Osteocyte (in vitro differentiated cells): ENCODE results near the gene PLPPR4. TPM values are rescaled to one million over a fixed set of nuclear protein-coding genes. Genes with fewer than 3 reads are reported as not detected.

ENCODE experiments used
- DNase-seq: peaks from one replicate; pipeline ENCODE4 v3.0.0; 2021; ENCODE audit warnings: mixed read lengths; ENCODE audit not compliant: unreplicated experiment; ENCODE audit errors: extremely low spot score
- H3K27ac Mint-ChIP-seq: one replicate; pipeline ENCODE4 v1.8.0; 2021; ENCODE audit warnings: mild to moderate bottlenecking, mixed read lengths; ENCODE audit not compliant: unreplicated experiment
- H3K27me3 Mint-ChIP-seq: one replicate; pipeline ENCODE4 v1.8.0; 2021; ENCODE audit warnings: mixed read lengths; ENCODE audit not compliant: unreplicated experiment
- H3K36me3 Mint-ChIP-seq: one replicate; pipeline ENCODE4 v1.8.0; 2021; ENCODE audit warnings: mixed read lengths; ENCODE audit not compliant: unreplicated experiment
- H3K4me1 Mint-ChIP-seq: one replicate; pipeline ENCODE4 v1.8.0; 2021; ENCODE audit warnings: mixed read lengths; ENCODE audit not compliant: unreplicated experiment
- H3K4me3 Mint-ChIP-seq: one replicate; pipeline ENCODE4 v1.8.0; 2021; ENCODE audit warnings: mild to moderate bottlenecking, moderate library complexity, mixed read lengths; ENCODE audit not compliant: unreplicated experiment
- H3K9me3 Mint-ChIP-seq: one replicate; pipeline ENCODE4 v1.8.0; 2021; ENCODE audit warnings: mixed read lengths; ENCODE audit not compliant: unreplicated experiment
- total RNA-seq: library from RNA; stranded (reverse); gene quantifications from 2 replicates; pipeline ENCODE4 v1.2.1, GENCODE V29; 2021
- TF ChIP-seq, protein P1 (sequence below): fragments of 200-600 bp; sonication (generic); IDR thresholded peaks from 2 replicates; pipeline ENCODE4 v1.5.0; 2021; ENCODE audit warnings: antibody characterized with exemption, mild to moderate bottlenecking, moderate library complexity

The PLPPR4 gene
- total RNA-seq, 1 donor from 2014 or later: 5.2 TPM

DNA sequence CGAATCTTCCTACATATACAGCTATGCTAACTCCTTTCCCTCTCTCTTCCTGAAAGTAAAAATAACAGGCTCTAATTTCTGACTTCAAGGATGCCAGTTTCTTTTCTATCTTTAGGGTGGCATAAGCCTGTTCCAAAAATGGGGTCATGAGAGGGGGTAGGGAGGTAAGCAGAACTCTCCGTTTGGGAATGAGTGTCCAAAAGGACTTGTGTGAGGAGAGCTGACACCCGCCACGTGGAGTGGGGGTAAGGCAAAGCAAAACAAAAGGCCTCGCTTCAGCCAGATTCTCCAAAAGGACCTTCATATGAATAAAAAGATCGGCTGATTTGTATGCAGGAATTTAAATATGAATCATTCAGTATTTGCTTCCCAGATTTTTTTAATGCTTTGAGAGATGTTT, 28.6 kb downstream of the PLPPR4 start:
- H3K27ac Mint-ChIP-seq: peak overlapping the region; percentile 77
- H3K36me3 Mint-ChIP-seq: no peaks in the 10 kb centered on the region
- no peaks in the 10 kb centered on the region for H3K27me3 Mint-ChIP-seq
- H3K9me3 Mint-ChIP-seq: peaks cover 11% of the 10 kb centered on the region
- TF ChIP-seq, protein P1, sequence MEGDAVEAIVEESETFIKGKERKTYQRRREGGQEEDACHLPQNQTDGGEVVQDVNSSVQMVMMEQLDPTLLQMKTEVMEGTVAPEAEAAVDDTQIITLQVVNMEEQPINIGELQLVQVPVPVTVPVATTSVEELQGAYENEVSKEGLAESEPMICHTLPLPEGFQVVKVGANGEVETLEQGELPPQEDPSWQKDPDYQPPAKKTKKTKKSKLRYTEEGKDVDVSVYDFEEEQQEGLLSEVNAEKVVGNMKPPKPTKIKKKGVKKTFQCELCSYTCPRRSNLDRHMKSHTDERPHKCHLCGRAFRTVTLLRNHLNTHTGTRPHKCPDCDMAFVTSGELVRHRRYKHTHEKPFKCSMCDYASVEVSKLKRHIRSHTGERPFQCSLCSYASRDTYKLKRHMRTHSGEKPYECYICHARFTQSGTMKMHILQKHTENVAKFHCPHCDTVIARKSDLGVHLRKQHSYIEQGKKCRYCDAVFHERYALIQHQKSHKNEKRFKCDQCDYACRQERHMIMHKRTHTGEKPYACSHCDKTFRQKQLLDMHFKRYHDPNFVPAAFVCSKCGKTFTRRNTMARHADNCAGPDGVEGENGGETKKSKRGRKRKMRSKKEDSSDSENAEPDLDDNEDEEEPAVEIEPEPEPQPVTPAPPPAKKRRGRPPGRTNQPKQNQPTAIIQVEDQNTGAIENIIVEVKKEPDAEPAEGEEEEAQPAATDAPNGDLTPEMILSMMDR: no peak
- DNase-seq: no peak
- H3K4me1 Mint-ChIP-seq: peaks cover 3% of the 10 kb centered on the region
- no peak overlapping the region for H3K4me3 Mint-ChIP-seq

GRCh38 chr1:99297923-99298322, 33.6 kb downstream of the PLPPR4 start:
- Mint-ChIP-seq H3K4me1 (no peaks in the 10 kb centered on the region), H3K9me3 (no peaks in the 10 kb centered on the region), H3K36me3 (no peaks in the 10 kb centered on the region), H3K27ac (no peak overlapping the region), H3K4me3 (no peak overlapping the region), H3K27me3 (no peaks in the 10 kb centered on the region)
- DNase-seq: no peak
- TF ChIP-seq, protein P1: no peak

GRCh38 chr1:99304725-99305282, 40.5 kb downstream of the PLPPR4 start:
- Mint-ChIP-seq H3K9me3 (no peaks in the 10 kb centered on the region), H3K4me3 (no peak overlapping the region), H3K36me3 (no peaks in the 10 kb centered on the region), H3K4me1 (no peaks in the 10 kb centered on the region), H3K27me3 (no peaks in the 10 kb centered on the region), H3K27ac (no peak overlapping the region)
- TF ChIP-seq, protein P1: no peak
- no peak for DNase-seq

DNA sequence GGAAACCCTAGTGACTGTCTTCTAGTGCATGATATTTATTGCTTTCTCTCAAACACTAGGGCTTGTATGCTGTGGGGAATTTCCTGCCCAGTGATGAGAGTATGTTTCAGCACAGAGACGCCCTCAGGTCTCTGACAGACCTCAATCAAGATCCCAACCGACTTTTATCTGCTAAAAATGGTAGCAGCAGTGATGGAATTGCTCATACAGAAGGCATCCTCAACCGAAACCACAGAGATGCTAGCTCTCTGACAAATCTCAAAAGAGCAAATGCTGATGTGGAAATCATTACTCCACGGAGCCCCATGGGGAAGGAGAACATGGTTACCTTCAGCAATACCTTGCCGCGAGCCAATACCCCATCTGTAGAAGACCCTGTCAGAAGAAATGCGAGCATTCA, 41.3 kb downstream of the PLPPR4 start:
- no peaks in the 10 kb centered on the region for H3K4me1 Mint-ChIP-seq
- no peak overlapping the region for H3K4me3 Mint-ChIP-seq
- H3K36me3 Mint-ChIP-seq: no peaks in the 10 kb centered on the region
- no peak for DNase-seq
- TF ChIP-seq, protein P1: no peak
- H3K27me3 Mint-ChIP-seq: no peaks in the 10 kb centered on the region
- no peaks in the 10 kb centered on the region for H3K9me3 Mint-ChIP-seq
- no peak overlapping the region for H3K27ac Mint-ChIP-seq

DNA sequence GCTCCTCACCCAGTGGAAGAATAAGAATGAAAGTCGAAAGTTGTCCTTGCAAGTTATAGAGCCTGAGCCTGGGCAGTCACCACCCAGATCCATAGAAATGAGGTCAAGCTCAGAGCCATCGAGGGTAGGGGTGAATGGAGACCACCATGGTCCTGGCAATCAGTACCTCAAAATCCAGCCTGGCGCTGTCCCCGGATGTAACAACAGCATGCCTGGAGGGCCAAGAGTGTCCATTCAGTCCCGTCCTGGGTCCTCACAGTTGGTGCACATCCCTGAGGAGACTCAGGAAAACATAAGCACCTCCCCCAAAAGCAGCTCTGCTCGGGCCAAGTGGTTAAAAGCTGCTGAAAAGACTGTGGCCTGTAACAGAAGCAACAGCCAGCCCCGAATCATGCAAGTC, 41.8 kb downstream of the PLPPR4 start:
- DNase-seq: no peak
- no peaks in the 10 kb centered on the region for H3K9me3 Mint-ChIP-seq
- H3K4me1 Mint-ChIP-seq: no peaks in the 10 kb centered on the region
- no peak overlapping the region for H3K4me3 Mint-ChIP-seq
- no peak overlapping the region for H3K27ac Mint-ChIP-seq
- H3K27me3 Mint-ChIP-seq: no peaks in the 10 kb centered on the region
- TF ChIP-seq, protein P1: no peak
- no peaks in the 10 kb centered on the region for H3K36me3 Mint-ChIP-seq
